Osteoblast (primary cell): ENCODE measurements around the gene IL3RA. TPM values are rescaled to one million over a fixed set of nuclear protein-coding genes. Genes with fewer than 3 reads are reported as not detected.

Source experiments
- DNase-seq: peaks from one replicate; pipeline ENCODE4 v3.0.0; 2011; ENCODE audit warnings: low spot score, mixed read lengths; ENCODE audit not compliant: insufficient read length; ENCODE audit errors: missing footprints
- H2AFZ ChIP-seq: 2 replicates; pipeline ENCODE4 v1.6.0; 2011; ENCODE audit warnings: mild to moderate bottlenecking, low read length
- H3K27ac ChIP-seq: 2 replicates; pipeline ENCODE4 v1.5.1; 2011; ENCODE audit warnings: mild to moderate bottlenecking, low read depth, low read length, moderate library complexity
- H3K27me3 ChIP-seq: 2 replicates; pipeline ENCODE4 v1.6.0; 2012; ENCODE audit warnings: mild to moderate bottlenecking, control low read depth, inconsistent platforms, low read length, moderate library complexity; ENCODE audit not compliant: insufficient read depth
- H3K36me3 ChIP-seq: 2 replicates; pipeline ENCODE4 v1.5.1; 2011; ENCODE audit warnings: mild to moderate bottlenecking, low read length, control low read depth, moderate library complexity; ENCODE audit not compliant: insufficient read depth
- H3K4me1 ChIP-seq: 2 replicates; pipeline ENCODE4 v1.5.1; 2011; ENCODE audit warnings: mild to moderate bottlenecking, low read length, control low read depth, moderate library complexity; ENCODE audit not compliant: insufficient read depth
- H3K4me2 ChIP-seq: 2 replicates; pipeline ENCODE4 v1.6.0; 2011; ENCODE audit warnings: mild to moderate bottlenecking, low read length; ENCODE audit not compliant: insufficient read depth
- H3K4me3 ChIP-seq: fragments of 200-600 bp; sonication (generic); 3 replicates; pipeline ENCODE4 v1.5.1; 2012; ENCODE audit warnings: mild to moderate bottlenecking, low read length, inconsistent platforms; ENCODE audit not compliant: insufficient read depth
- H3K79me2 ChIP-seq: 2 replicates; pipeline ENCODE4 v1.6.0; 2012; ENCODE audit warnings: mild to moderate bottlenecking, low read length, control low read depth, inconsistent platforms; ENCODE audit not compliant: insufficient read depth
- H3K9me3 ChIP-seq: 2 replicates; pipeline ENCODE4 v1.5.1; 2011; ENCODE audit warnings: low read depth, low read length, control low read depth
- H4K20me1 ChIP-seq: 2 replicates; pipeline ENCODE4 v1.6.0; 2012; ENCODE audit warnings: mild to moderate bottlenecking, low read length, control low read depth; ENCODE audit not compliant: insufficient read depth
- CTCF ChIP-seq: IDR thresholded peaks from 2 replicates; pipeline ENCODE4 v1.5.1; 2011; ENCODE audit warnings: mild to moderate bottlenecking, low read depth, low read length, moderate library complexity; ENCODE audit errors: extremely low read depth
- total RNA-seq: library from RNA; depleted of rRNA; stranded (reverse); fragments of >200 nt; gene quantifications from 2 replicates; pipeline ENCODE4 v1.2.3, GENCODE V29; 2012

Gene IL3RA
- total RNA-seq = 0.72 and 0.88 TPM in 2 replicates

GRCh38 chrX:1336331-1336943 lies at the start of gene IL3RA:
IL3RA (plus strand) TSS chrX:1336785; CDS start chrX:1341766, 4,981 bp downstream.
- Histone ChIP-seq H2AFZ (peak within 1 kb of the TSS; percentile 84), H3K9me3 (peaks cover 2% of the 10 kb centered on the region), H3K79me2 (no peaks in the 10 kb centered on the region), H3K27ac (no peak within 1 kb of the TSS), H3K27me3 (no peaks in the 10 kb centered on the region), H3K4me1 (peaks cover 2% of the 10 kb centered on the region), H3K4me2 (peak within 1 kb of the TSS; percentile 84), H4K20me1 (no peaks in the 10 kb centered on the region), H3K4me3 (peak within 1 kb of the TSS; percentile 68), H3K36me3 (no peaks in the 10 kb centered on the region)
- peak; percentile 87 for DNase-seq
- TF ChIP-seq CTCF = no peak

GRCh38 chrX:1289535-1289934 lies 47.0 kb upstream of the IL3RA start:
- Histone ChIP-seq H3K4me1 (no peaks in the 10 kb centered on the region), H3K79me2 (no peaks in the 10 kb centered on the region), H3K9me3 (no peaks in the 10 kb centered on the region), H3K4me2 (no peak overlapping the region), H3K27ac (no peak overlapping the region), H4K20me1 (no peaks in the 10 kb centered on the region), H3K27me3 (no peaks in the 10 kb centered on the region), H3K36me3 (no peaks in the 10 kb centered on the region), H2AFZ (no peak overlapping the region), H3K4me3 (no peak overlapping the region)
- no peak for DNase-seq
- TF ChIP-seq CTCF = no peak

- TF ChIP-seq CTCF = no peak
- Histone ChIP-seq H3K9me3 (no peaks in the 10 kb centered on the region), H3K4me3 (no peak overlapping the region), H2AFZ (no peak overlapping the region), H3K27me3 (no peaks in the 10 kb centered on the region), H3K4me1 (no peaks in the 10 kb centered on the region), H3K36me3 (no peaks in the 10 kb centered on the region), H3K4me2 (no peak overlapping the region), H3K79me2 (no peaks in the 10 kb centered on the region), H3K27ac (no peak overlapping the region), H4K20me1 (no peaks in the 10 kb centered on the region)
- no peak for DNase-seq
These were observed 45.4 kb upstream of the IL3RA start for GRCh38 chrX:1291110-1291740.

GRCh38 chrX:1292575-1293290 lies 43.9 kb upstream of the IL3RA start:
- Histone ChIP-seq H3K79me2 (no peaks in the 10 kb centered on the region), H3K27me3 (no peaks in the 10 kb centered on the region), H4K20me1 (no peaks in the 10 kb centered on the region), H3K9me3 (no peaks in the 10 kb centered on the region), H2AFZ (no peak overlapping the region), H3K4me2 (no peak overlapping the region), H3K27ac (no peak overlapping the region), H3K4me3 (no peak overlapping the region), H3K4me1 (no peaks in the 10 kb centered on the region), H3K36me3 (no peaks in the 10 kb centered on the region)
- no peak for DNase-seq
- no peak for TF ChIP-seq CTCF
